ENCODE data around the gene SPTBN4.
A peak's percentile ranks its signal among the peaks of the same experiment; 100 is the strongest.

DNA sequence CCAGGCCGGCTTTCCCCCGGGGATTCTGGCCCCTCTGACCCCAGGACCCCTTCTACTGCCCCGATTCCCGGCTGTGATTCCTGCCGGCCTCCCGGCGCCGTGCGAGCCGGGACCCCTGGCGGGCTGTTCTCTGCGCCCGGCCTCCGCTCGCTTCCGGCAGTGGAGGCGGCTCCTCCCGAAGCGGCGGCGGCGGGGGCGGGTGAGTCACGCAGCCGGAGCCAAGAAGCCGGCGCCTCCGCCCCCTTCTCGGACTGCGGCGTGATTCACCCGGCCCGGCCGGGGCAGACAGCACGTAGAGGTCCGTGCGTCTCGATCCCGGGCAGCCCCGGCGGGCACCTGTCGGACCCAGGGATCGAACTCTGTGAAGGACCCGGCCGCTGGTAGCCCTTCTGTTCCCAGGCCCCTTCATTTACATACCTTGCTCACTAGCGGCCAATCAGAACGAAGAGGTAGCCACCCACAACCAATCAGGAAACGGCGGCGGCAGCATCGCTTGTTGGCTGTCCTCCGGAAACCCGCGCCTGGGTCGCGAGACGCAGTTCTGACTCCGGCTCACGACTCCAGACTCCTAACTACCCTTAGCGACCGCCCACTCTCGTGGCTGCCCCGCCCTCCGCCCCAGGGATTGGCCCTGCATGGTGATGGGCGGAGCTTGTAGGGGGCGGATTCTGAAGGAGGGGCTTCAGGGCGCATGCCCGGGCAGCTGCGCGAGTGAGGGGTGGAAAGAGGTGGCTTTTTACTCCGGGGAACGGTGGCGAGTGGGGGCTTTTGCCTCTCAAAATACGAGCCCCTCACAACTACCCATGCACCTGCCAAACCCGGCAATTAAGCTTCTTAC is 41.1 kb upstream of the SPTBN4 start, which contains the start of gene SERTAD1:
- TF ChIP-seq, protein P1, sequence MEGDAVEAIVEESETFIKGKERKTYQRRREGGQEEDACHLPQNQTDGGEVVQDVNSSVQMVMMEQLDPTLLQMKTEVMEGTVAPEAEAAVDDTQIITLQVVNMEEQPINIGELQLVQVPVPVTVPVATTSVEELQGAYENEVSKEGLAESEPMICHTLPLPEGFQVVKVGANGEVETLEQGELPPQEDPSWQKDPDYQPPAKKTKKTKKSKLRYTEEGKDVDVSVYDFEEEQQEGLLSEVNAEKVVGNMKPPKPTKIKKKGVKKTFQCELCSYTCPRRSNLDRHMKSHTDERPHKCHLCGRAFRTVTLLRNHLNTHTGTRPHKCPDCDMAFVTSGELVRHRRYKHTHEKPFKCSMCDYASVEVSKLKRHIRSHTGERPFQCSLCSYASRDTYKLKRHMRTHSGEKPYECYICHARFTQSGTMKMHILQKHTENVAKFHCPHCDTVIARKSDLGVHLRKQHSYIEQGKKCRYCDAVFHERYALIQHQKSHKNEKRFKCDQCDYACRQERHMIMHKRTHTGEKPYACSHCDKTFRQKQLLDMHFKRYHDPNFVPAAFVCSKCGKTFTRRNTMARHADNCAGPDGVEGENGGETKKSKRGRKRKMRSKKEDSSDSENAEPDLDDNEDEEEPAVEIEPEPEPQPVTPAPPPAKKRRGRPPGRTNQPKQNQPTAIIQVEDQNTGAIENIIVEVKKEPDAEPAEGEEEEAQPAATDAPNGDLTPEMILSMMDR (IDR thresholded peaks at IDR 0.05; ENCODE audit: low read length), result peak; percentile 69
- no peak for TF ChIP-seq EZH2 (optimal IDR thresholded peaks at IDR 0.05; ENCODE audit: low read depth, low read length)

Measured in MM.1S (cell line).